Endothelial cell of umbilical vein (primary cell): Measurements from ENCODE around the gene PLRG1. TPM values are rescaled to one million over a fixed set of nuclear protein-coding genes. Genes with fewer than 3 reads are reported as not detected.

ENCODE experiments used
- BruUV-seq: library from RNA; stranded (reverse); fragments of 400-500 nt; replicated peaks from 2 replicates; lab custom pipeline; 2021; lab: Mats Ljungman, UMichigan
- CTCF ChIA-PET: fragments of 300-600, 350-600 bp; sonication (Branson Sonifier 250); formaldehyde crosslinking; loops from one replicate; lab custom pipeline; 2021; ENCODE audit warnings: antibody characterized with exemption, inconsistent platforms; lab: Charles Lee
- POLR2A ChIA-PET: fragments of 300-600, 350-600 bp; sonication (Branson Sonifier 250); formaldehyde crosslinking; loops from one replicate; lab custom pipeline; 2021; ENCODE audit warnings: antibody characterized with exemption, inconsistent platforms; lab: Charles Lee
- DNase-seq: peaks from one replicate; pipeline ENCODE4 v3.0.0-alpha.2; 2011; ENCODE audit warnings: low read depth, low spot score
- FAIRE-seq: peaks from 2 replicates; lab custom pipeline; 2011; peaks lifted over from hg19 to GRCh38; lab: Jason Lieb, UNC
- H2AFZ ChIP-seq: 2 replicates; pipeline ENCODE4 v1.6.0; 2012; ENCODE audit warnings: low read depth, low read length, control low read depth, inconsistent platforms
- H3K27ac ChIP-seq: 2 replicates; pipeline ENCODE4 v1.5.1; 2011; ENCODE audit warnings: low read depth, mild to moderate bottlenecking, control low read depth, low read length, moderate library complexity; ENCODE audit not compliant: insufficient read depth
- H3K27me3 ChIP-seq, 2 experiments: 2 replicates each; pipeline versions ENCODE4 v1.6.0 to v1.6.1; 2011; ENCODE audit warnings: low read length in 2 of 2, mixed read lengths in 1 of 2; ENCODE audit not compliant: control insufficient read depth in 2 of 2, insufficient read depth in 2 of 2
- H3K36me3 ChIP-seq, 2 experiments: 2 replicates in 1 of 2; 3 replicates in 1 of 2; pipeline ENCODE4 v1.5.1; 2011; ENCODE audit warnings: low read length in 2 of 2, mild to moderate bottlenecking in 1 of 2, moderate library complexity in 1 of 2; ENCODE audit not compliant: control insufficient read depth in 2 of 2, insufficient read depth in 2 of 2; ENCODE audit errors: extremely low read depth in 1 of 2
- H3K4me1 ChIP-seq: 3 replicates; pipeline ENCODE4 v1.5.1; 2011; ENCODE audit warnings: mild to moderate bottlenecking, low read length; ENCODE audit not compliant: control insufficient read depth, insufficient read depth; ENCODE audit errors: extremely low read depth
- H3K4me2 ChIP-seq: 2 replicates; pipeline ENCODE4 v1.6.1; 2011; ENCODE audit warnings: low read length, control low read depth, mixed read lengths; ENCODE audit not compliant: insufficient read depth
- H3K4me3 ChIP-seq, 3 experiments: fragments of 200-600 bp in 1 of 3; sonication (generic), shearing (Covaris generic) in 1 of 3; replicated peaks in 1 of 3; 2 replicates each; pipeline ENCODE4 v1.5.1; 2011 to 2016; ENCODE audit warnings: control low read depth in 3 of 3, low read length in 3 of 3, mild to moderate bottlenecking in 2 of 3, inconsistent platforms in 1 of 3, low read depth in 1 of 3, moderate library complexity in 1 of 3; ENCODE audit not compliant: insufficient read depth in 1 of 3
- H3K79me2 ChIP-seq: 2 replicates; pipeline ENCODE4 v1.6.0; 2012; ENCODE audit warnings: low read length, inconsistent platforms; ENCODE audit not compliant: control insufficient read depth, insufficient read depth
- H3K9ac ChIP-seq: replicated peaks from 2 replicates; pipeline ENCODE3; 2011; ENCODE audit warnings: low read length, control low read depth; ENCODE audit not compliant: insufficient read depth; ENCODE audit errors: extremely low read depth
- H3K9me1 ChIP-seq: replicated peaks from 3 replicates; pipeline ENCODE4 v1.6.0; 2011; ENCODE audit warnings: mild to moderate bottlenecking, low read length; ENCODE audit not compliant: control insufficient read depth, insufficient read depth; ENCODE audit errors: extremely low read depth
- H3K9me3 ChIP-seq: replicated peaks from 2 replicates; pipeline ENCODE4 v1.5.1; 2012; ENCODE audit warnings: low read length, inconsistent platforms; ENCODE audit not compliant: control insufficient read depth, insufficient read depth
- H4K20me1 ChIP-seq: replicated peaks from 2 replicates; pipeline ENCODE3; 2011; ENCODE audit warnings: mild to moderate bottlenecking, low read length; ENCODE audit not compliant: control insufficient read depth, insufficient read depth; ENCODE audit errors: extremely low read depth
- CTCF ChIP-seq, 2 donors: IDR thresholded peaks; 1 replicate in 1 of 2; 2 replicates in 1 of 2; pipeline ENCODE4 v1.5.1; 2011; ENCODE audit warnings: low read length in 2 of 2, mild to moderate bottlenecking in 2 of 2, moderate library complexity in 2 of 2, control low read depth in 1 of 2, inconsistent platforms in 1 of 2, low read depth in 1 of 2; ENCODE audit not compliant: insufficient read depth in 1 of 2; ENCODE audit errors: extremely low read depth in 1 of 2
- EZH2 ChIP-seq: IDR thresholded peaks from 2 replicates; pipeline ENCODE4 v1.6.1; 2012; ENCODE audit warnings: borderline replicate concordance, low read depth, mild to moderate bottlenecking, moderate library complexity, low read length, inconsistent platforms; ENCODE audit not compliant: severe bottlenecking
- FOS ChIP-seq: IDR thresholded peaks from 2 replicates; pipeline ENCODE4 v1.6.1; 2011; ENCODE audit warnings: mild to moderate bottlenecking, low read length, moderate library complexity, borderline replicate concordance; ENCODE audit not compliant: insufficient read depth
- GATA2 ChIP-seq: IDR thresholded peaks from 2 replicates; pipeline ENCODE4 v1.7.0; 2011; ENCODE audit warnings: low read depth, mild to moderate bottlenecking, moderate library complexity, mixed read lengths, low read length; ENCODE audit not compliant: insufficient read length, insufficient read depth
- JUN ChIP-seq: IDR thresholded peaks from 2 replicates; pipeline ENCODE4 v1.6.1; 2011; ENCODE audit warnings: borderline replicate concordance, low read depth; ENCODE audit not compliant: insufficient read length, insufficient read depth
- MAX ChIP-seq: IDR thresholded peaks from 2 replicates; pipeline ENCODE4 v1.6.1; 2011; ENCODE audit not compliant: insufficient read depth, insufficient read length
- MYC ChIP-seq: IDR thresholded peaks from one replicate; pipeline ENCODE4 v1.6.1; 2011; ENCODE audit warnings: mild to moderate bottlenecking, low read depth, low read length
- POLR2A ChIP-seq: IDR thresholded peaks from 2 replicates; pipeline ENCODE4 v1.6.1; 2012; ENCODE audit warnings: low read depth, mild to moderate bottlenecking, control low read depth, low read length
- POLR2AphosphoS5 ChIP-seq: IDR thresholded peaks from 2 replicates; pipeline ENCODE4 v1.6.1; 2012; ENCODE audit warnings: low read depth, mild to moderate bottlenecking, control low read depth, low read length, moderate library complexity; ENCODE audit not compliant: insufficient read depth
- dilution Hi-C: fragments of 300-500 bp; cut with MboI; formaldehyde crosslinking; loops from one replicate; pipeline ENCODE4 v1.15.0; 2019; ENCODE audit warnings: low sequenced_read_pairs; ENCODE audit not compliant: extremely low pct_ligation_motif_present
- intact Hi-C: fragments of 100-400 bp; cut with micrococcal nuclease; formaldehyde crosslinking; loops from one replicate; pipeline ENCODE4 v1.10.0; 2022
- polyA plus RNA-seq, 4 experiments: library from polyadenylated mRNA; depleted of rRNA in 3 of 4; stranded (reverse) in 3 of 4; unstranded in 1 of 4; fragments of >200 nt; gene quantifications; 2 replicates each; pipeline versions ENCODE4 v1.2.1 to v1.2.3, GENCODE V29; 2011 to 2012; ENCODE audit warnings: missing spikeins in 1 of 4
- total RNA-seq: library from RNA; stranded (reverse); gene quantifications from 2 replicates; pipeline ENCODE4 v1.2.3, GENCODE V29; 2021

The PLRG1 gene
- total and polyA plus RNA-seq, 2 donors (not counting 3 experiments of a cell fraction or from before 2014, with no cell fraction given), result 50.9 to 91.9 TPM

DNA sequence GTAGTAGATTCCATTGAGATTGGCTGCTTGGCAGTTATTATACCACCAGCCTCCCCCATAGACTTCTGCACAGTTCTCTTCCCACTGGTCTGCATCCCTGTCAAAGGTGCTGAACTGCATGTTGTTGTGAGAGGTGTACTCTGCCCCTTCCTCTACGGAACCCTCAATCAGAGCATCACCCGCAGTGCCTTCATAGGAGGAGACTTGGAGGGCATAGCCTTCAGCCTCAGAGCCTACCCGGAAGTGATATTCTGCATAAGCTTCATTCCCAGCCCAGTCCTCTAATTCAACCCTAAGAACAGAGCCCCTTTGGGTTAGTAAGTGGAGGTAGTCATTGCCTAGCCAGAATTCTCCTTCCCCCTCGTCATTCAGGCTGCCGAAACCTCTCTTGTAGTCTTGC is 34.1 kb upstream of the PLRG1 start:
- BruUV-seq, result no TSS peak
- Histone ChIP-seq H2AFZ (no peak overlapping the region), H3K4me2 (no peak overlapping the region), H3K4me3 (no peak overlapping the region), H3K36me3 (no peaks in the 10 kb centered on the region), H3K79me2 (no peaks in the 10 kb centered on the region), H3K27ac (no peak overlapping the region), H3K27me3 (peaks cover 0 to 2% of the 10 kb centered on the region in 2 experiments), H3K9me3 (no peaks in the 10 kb centered on the region), H4K20me1 (no peaks in the 10 kb centered on the region), H3K4me1 (no peaks in the 10 kb centered on the region), H3K9me1 (no peaks in the 10 kb centered on the region), H3K9ac (no peak overlapping the region)
- ChIA-PET POLR2A (no interaction called here), CTCF (interaction anchor here (0.7 kb wide), 1 partner anchor 24 kb away, joined by 3 read pairs; no protein-coding TSS in a partner anchor)
- DNase-seq (no peak), FAIRE-seq (no peak)
- intact Hi-C loops (no loop called here), dilution Hi-C loops (no loop called here)
- TF ChIP-seq POLR2AphosphoS5, result no peak
- no peak for TF ChIP-seq JUN
- TF ChIP-seq GATA2, result no peak
- no peak for TF ChIP-seq MYC

DNA sequence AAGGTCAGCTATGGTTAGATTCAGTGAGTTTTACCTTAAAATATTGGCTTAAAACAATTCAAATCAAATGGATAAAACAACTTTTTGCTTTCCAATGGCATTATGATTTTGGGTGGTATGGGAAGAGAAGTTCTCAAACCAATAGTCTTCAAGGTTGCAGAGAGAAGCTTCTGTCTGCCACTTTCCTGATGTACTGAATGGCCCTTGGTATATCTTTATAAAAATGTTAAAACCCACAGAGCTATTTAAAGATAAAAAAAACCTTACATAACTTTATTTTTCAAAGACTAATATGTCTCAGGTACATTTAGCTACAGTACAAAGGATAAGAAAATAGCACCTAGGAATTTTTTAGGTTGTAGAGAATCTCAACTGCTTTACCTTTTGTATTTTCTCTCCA is 33.5 kb upstream of the PLRG1 start:
- no peaks in the 10 kb centered on the region for H3K79me2 ChIP-seq
- no peaks in the 10 kb centered on the region for H4K20me1 ChIP-seq
- no peak for TF ChIP-seq POLR2AphosphoS5
- TF ChIP-seq EZH2, result no peak
- no peak for TF ChIP-seq MYC
- no peak for TF ChIP-seq POLR2A
- no peak for TF ChIP-seq FOS
- TF ChIP-seq MAX, result no peak
- TF ChIP-seq JUN, result no peak
- TF ChIP-seq CTCF (IDR thresholded peaks at IDR 0.05; ENCODE audit: extremely low read depth in 1 of 2, insufficient read depth in 1 of 2, low read depth in 1 of 2, low read length in 2 of 2), result no peak
- no peak for TF ChIP-seq GATA2
- no peak overlapping the region for H3K4me2 ChIP-seq
- H3K27me3 ChIP-seq, result peaks cover 0 to 2% of the 10 kb centered on the region in 2 experiments
- dilution Hi-C loops (no loop called here), intact Hi-C loops (no loop called here)
- no peaks in the 10 kb centered on the region for H3K9me3 ChIP-seq
- no peak overlapping the region for H3K9ac ChIP-seq
- no peak overlapping the region for H2AFZ ChIP-seq
- no peaks in the 10 kb centered on the region for H3K36me3 ChIP-seq
- H3K27ac ChIP-seq, result no peak overlapping the region
- FAIRE-seq (no peak), DNase-seq (no peak)
- no TSS peak for BruUV-seq
- no peaks in the 10 kb centered on the region for H3K4me1 ChIP-seq
- ChIA-PET CTCF (no interaction called here), POLR2A (no interaction called here)
- no peaks in the 10 kb centered on the region for H3K9me1 ChIP-seq
- no peak overlapping the region for H3K4me3 ChIP-seq
